Stimulated activated CD4-positive, alpha-beta T cell treated with anti-CD3 and anti-CD28 coated beads, Interleukin-2, amount 100 ng/mL, for 48 hours (primary cell): ENCODE measurements around the gene CTIF.
"Not testable (repeated sequence)": the region's sequence is repeated elsewhere in the genome, so short reads cannot be mapped to it uniquely, and the experiment has no call there.

ENCODE experiments used
- DNase-seq, 2 donors: peaks; one replicate each; pipeline ENCODE4 v3.0.0-alpha.2; 2020

The CTIF gene

GRCh38 chr18:48861181-48861708 is 322.4 kb downstream of the CTIF start:
- no peak for DNase-seq

DNA sequence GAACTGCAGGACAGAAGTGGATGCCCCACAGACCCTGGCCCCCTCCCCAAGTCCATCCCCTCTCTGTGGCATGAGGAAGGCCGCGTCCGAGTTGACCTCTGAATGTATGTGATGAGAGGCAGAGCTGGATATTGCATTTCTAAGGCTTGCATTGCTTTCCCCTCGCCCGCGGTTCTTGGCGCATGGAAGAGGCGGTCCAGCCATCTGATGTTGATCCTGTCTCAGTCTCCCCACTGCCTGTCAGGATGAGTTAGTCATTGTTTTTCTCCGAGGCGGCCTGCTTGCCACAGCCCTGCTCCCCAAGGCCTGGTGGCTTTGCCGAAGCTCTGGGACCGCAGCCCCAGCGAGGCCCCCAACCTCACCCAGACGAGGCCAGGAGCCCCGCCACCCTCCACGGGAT is 323.3 kb downstream of the CTIF start:
- no peak for DNase-seq

DNA sequence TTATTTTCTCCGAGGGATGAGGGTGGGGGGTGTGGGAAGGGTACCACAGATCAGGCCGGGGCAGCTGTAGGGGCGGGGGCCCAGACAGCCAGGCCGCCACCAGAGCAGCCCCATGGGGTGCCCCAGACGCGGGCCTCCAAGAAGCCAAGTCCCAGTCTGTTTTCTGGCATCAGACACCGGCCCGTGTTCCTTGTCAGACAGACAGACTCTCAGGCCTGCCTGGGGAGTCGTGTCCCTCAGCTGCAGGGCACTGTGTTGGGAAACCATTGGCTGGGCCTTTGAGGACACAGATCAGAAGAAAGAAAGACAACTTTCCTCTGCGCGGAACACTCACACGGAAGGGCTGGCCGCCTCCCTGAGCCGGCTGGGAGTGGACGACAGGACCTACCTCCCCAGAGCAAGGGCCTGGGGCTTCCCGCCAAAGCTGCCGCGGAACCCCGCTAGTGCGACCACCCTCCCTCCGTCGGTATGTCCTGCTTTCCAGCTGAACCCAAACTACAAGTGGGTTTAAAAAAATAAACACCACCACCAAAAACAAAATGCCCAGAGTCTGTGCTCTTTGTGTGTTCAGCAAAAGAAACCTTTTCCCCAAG is 323.9 kb downstream of the CTIF start:
- no peak for DNase-seq

GRCh38 chr18:48863432-48864065 is 324.7 kb downstream of the CTIF start:
- no peak for DNase-seq

DNA sequence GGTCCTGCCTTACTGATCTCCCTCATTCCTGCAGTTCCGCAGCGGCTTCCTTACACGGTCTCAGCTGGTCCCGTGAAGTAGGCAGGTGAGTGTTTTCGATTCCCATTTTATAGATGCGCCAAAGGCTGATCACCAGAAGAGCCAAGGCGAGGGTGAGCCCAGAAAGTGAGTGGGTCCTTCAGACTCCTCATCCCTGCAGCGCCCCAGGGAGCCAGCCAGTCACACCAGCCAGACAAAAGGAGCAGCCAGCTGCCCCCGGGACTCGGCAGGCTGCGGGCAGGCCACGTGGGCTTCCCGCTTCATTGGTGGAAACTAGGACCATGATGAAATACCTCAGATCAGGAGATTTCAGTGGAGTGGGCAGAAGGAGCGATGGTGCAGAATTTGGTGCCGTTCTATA is 326.0 kb downstream of the CTIF start:
- DNase-seq: no peak

- DNase-seq: no peak
Measured at GRCh38 chr18:48866028-48866733, 327.4 kb downstream of the CTIF start.

DNA sequence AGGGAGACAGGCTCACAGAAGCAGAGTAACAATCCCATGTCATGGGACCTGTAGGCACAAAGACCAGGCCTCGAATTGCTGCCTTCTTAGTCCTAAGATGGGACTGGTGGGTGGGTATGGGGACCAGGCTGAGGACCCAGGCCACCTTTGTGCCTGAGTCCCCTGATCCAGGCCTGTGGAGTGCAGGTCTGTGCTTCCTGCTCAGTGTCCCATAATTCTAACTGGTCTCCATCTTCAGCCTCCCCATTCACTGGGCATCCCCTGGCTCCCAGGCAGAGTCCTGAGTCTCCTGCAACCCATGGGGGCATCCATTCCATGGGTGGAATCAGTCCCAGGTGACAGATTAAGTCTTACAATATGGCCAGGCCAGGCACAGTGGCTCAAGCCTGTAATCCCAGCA is 328.0 kb downstream of the CTIF start:
- no peak for DNase-seq

DNA sequence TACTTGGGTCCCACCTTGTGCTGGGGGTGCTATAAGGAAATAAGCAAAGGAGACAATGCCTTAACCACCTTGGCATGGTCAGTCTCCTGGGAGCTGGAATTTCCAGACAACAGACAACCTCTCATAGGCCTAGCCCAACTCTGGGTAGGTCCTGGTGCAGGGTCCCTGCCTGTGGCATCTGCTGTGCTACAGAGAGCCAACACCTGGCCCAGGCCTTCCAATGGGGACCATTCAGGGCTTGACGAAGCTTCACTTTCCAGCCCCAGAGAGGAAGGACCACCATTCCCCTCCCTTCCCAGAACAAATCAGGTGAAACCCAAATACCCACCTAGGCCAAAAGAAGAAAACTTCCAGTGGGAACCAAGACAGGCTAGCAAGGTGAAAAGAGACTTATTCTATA is 329.1 kb downstream of the CTIF start:
- no peak for DNase-seq

- DNase-seq: peak; percentile 44 to 48
Measured at GRCh38 chr18:48868468-48869466, 329.9 kb downstream of the CTIF start.

GRCh38 chr18:48869591-48869990 is 330.8 kb downstream of the CTIF start:
- no peak for DNase-seq

GRCh38 chr18:48870926-48871325 is 332.1 kb downstream of the CTIF start:
- DNase-seq: not testable (repeated sequence)

DNA sequence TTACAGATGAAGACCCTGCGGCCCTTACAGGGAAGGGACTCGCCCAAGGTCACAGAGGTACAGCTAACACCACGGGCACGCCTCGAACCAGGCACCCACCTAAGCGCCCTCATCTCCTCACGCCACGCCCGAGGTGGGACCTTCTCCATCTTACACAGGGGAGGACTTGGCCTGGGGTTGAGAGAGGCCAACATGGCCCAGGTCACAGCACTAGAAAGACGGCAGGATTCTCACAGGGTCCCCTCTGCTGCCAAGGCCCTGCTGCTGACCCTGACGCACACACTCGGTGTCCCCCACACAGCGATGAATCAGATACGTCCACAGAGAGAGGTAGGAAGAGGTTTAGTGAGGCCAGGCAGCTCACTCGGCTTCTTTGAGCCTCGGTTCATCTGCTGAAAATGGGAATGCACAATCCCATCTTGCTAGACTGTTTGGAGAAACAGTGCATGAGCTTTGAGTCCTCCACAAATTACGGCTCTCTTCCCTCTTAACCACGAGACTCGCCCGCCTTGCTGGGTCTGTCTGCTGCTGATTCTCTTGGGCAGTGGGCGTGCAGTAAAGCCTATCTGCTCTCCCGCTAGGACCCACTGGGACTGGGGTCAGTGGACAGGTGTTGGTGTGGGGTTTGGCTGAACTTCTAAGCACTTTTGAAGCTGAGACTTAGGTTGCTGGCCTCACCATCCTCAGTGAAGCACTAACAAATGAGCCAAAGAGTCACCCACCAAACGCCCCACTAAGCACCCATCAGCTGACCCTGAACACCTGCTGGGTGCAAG is 332.7 kb downstream of the CTIF start:
- DNase-seq: no peak

GRCh38 chr18:48872234-48873145 is 333.7 kb downstream of the CTIF start:
- no peak for DNase-seq

DNA sequence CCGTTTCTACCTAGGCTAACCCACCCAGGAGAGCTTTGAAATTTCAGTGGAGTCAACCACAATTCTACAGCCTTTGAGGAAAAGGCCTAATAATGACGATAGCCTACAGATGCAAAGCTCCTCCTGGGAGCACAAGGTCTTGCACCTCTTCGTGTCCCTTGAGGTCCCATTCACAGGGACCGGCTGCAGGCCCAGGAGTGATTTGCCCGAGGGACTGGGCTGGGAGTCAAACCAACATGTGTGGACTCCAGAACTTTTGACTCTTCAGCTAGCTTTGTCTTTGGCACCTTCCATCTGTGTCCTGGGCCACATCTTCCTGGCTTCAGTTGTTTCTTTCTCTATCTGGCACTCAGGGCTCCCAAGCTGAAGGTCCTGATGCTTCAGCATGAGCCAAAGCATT is 335.4 kb downstream of the CTIF start:
- no peak for DNase-seq

DNA sequence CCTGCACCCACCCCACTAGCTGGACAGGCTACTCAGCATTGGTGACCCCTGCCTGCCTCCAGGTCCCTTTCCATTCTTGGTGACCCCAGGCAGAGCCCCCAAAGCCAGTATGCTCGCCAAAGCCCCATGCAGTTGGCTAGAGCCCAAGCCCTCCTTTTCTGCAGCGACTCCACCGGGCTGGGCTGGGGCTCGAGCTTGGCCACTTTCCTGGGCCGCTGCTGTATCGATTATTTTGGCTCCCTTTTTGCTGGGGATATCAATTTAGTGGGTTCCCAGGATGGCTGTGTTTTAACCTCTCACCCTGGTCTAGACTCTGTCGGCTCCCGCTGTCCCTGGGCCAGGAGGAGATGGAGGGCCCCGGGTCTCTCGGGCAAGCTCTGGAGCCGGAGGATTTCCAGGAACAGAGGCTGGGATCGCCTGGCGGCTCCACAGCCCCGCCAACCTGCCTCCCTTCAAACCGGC is 335.9 kb downstream of the CTIF start:
- no peak for DNase-seq

DNA sequence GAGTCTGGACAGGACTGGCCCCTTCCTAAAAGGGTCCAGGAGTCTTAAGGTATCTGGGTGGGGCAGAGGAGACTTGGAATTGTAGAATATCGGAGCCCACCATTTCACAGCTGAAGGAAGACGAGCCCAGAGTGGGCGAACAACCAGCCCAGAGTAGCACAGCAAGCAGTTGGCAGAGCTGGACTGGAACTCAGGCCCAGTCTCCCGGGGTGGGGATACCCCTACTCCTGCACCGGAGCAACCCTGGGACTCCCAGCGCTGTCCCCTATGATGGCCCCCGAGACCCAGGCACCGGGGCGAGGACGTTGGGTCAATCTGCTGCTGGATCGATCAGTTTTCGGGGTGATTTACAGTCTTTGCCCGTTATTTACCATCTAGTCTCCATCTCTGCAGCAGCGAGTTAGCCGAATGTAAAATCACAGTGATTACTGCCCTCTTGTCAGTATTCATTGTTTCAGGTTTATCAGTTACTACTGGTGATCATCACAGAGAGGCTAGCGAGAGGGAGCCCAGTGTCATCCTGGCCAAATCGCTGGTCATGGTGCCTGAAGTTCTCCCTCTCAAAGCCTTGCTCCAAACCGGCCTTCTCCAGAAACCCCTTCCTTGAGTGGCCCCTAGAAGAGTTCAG is 336.6 kb downstream of the CTIF start:
- DNase-seq: no peak

- DNase-seq: no peak
Measured at GRCh38 chr18:48875942-48876511, 337.2 kb downstream of the CTIF start.

- DNase-seq: no peak
Measured at GRCh38 chr18:48876590-48876989, 337.8 kb downstream of the CTIF start.

DNA sequence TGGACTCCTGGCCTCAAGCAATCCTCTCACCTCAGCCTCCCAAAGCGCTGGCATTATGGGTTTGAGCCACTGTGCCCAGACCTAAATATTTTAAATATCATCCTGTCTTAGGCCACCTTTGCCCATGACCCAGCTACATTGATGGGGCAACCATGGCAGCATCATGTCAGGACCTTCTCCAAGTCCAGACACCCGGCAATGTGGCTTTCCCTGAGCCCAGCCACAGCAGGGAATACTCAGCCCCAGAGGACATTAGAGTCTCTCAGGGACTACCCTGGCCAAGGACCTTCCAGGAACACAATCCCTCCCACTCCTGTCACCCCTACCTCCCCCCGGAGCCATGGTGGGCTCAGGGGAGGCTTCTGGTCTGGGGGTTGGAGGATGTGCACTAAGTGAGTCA is 339.1 kb downstream of the CTIF start:
- no peak for DNase-seq

DNA sequence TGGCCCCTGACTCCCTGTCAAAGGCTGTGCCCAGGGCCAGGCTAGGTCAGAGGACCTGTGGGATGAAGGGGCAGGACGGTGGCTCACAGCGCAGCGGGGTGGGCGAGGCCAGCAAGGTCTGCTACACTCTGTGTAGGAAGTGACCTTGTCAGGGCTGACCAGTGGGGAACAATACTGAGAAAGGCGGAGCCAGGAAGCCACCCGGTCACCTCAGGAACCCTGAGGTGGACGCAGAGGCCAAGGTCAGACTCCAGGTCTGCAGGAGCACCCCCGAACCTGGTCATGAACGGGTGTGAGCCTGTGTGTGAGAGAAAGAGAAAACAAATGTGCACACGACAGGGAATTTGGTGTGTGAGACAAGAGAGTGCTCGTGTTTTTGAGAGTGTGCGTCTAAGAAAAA is 339.6 kb downstream of the CTIF start:
- DNase-seq: no peak
